Liver (tissue), 9 donors: Measurements from ENCODE around the gene CAMK2B. TPM values are rescaled to one million over a fixed set of nuclear protein-coding genes. Genes with fewer than 3 reads are reported as not detected.

Experiments used
- DNase-seq: peaks from one replicate; pipeline ENCODE4 v3.0.0-alpha.2; 2017; ENCODE audit warnings: low spot score
- H3K27ac ChIP-seq, 2 donors: one replicate each; pipeline ENCODE4 v1.7.0; 2013; ENCODE audit warnings: inconsistent platforms in 2 of 2, low read length in 2 of 2, control low read depth in 1 of 2, low read depth in 1 of 2, mild to moderate bottlenecking in 1 of 2
- H3K27me3 ChIP-seq, 4 donors: one replicate each; pipeline versions ENCODE4 v1.6.1 to v1.7.0; 2013; ENCODE audit warnings: low read length in 3 of 4, inconsistent platforms in 1 of 4, mild to moderate bottlenecking in 1 of 4, moderate library complexity in 1 of 4; ENCODE audit not compliant: control insufficient read depth in 4 of 4, insufficient read depth in 4 of 4
- H3K36me3 ChIP-seq, 4 donors: one replicate each; pipeline versions ENCODE4 v1.6.1 to v1.7.0; 2013; ENCODE audit warnings: low read length in 3 of 4, mild to moderate bottlenecking in 3 of 4, low read depth in 1 of 4, moderate library complexity in 1 of 4; ENCODE audit not compliant: control insufficient read depth in 4 of 4, insufficient read depth in 3 of 4
- H3K4me1 ChIP-seq, 4 donors: one replicate each; pipeline versions ENCODE4 v1.6.1 to v1.7.0; 2013; ENCODE audit warnings: low read length in 3 of 4, mild to moderate bottlenecking in 3 of 4, moderate library complexity in 1 of 4; ENCODE audit not compliant: control insufficient read depth in 4 of 4, insufficient read depth in 4 of 4
- H3K4me3 ChIP-seq, 3 donors: one replicate each; pipeline versions ENCODE4 v1.6.1 to v1.7.0; 2013; ENCODE audit warnings: low read length in 3 of 3, control low read depth in 1 of 3, low read depth in 1 of 3, mild to moderate bottlenecking in 1 of 3
- H3K9ac ChIP-seq, 2 donors: one replicate each; pipeline ENCODE4 v1.7.0; 2013; ENCODE audit warnings: low read length in 2 of 2, mild to moderate bottlenecking in 2 of 2, moderate library complexity in 2 of 2, control low read depth in 1 of 2, low read depth in 1 of 2
- H3K9me3 ChIP-seq, 4 donors: one replicate each; pipeline versions ENCODE4 v1.6.1 to v1.7.0; 2013; ENCODE audit warnings: low read length in 3 of 4; ENCODE audit not compliant: control insufficient read depth in 4 of 4
- EGR1 ChIP-seq, 2 donors: IDR thresholded peaks; 2 replicates each; pipeline ENCODE4 v1.6.1; 2016 to 2018; ENCODE audit warnings: antibody characterized with exemption in 2 of 2, low read depth in 2 of 2
- FOXA2 ChIP-seq: IDR thresholded peaks from 2 replicates; pipeline ENCODE4 v1.6.1; 2016; ENCODE audit warnings: antibody characterized with exemption
- HNF4A ChIP-seq, 2 donors: conservative IDR thresholded peaks; 2 replicates each; pipeline ENCODE4 v1.6.1; 2016; ENCODE audit warnings: antibody characterized with exemption in 2 of 2, mild to moderate bottlenecking in 2 of 2
- HNF4G ChIP-seq: IDR thresholded peaks from 2 replicates; pipeline ENCODE4 v1.6.1; 2016; ENCODE audit warnings: antibody characterized with exemption
- MAX ChIP-seq: IDR thresholded peaks from 2 replicates; pipeline ENCODE4 v1.6.1; 2016; ENCODE audit warnings: antibody characterized with exemption
- NR2F2 ChIP-seq: IDR thresholded peaks from 2 replicates; pipeline ENCODE4 v1.6.1; 2016; ENCODE audit warnings: antibody characterized with exemption
- RXRA ChIP-seq, 2 donors: IDR thresholded peaks; 2 replicates each; pipeline ENCODE4 v1.6.1; 2017 to 2018; ENCODE audit warnings: antibody characterized with exemption in 2 of 2, mild to moderate bottlenecking in 1 of 2
- WGBS: extraction: QIAGEN DNeasy Blood & Tissue Kit; methylation state at CpG from one replicate; pipeline ENCODE4 v1.1.7; 2013; 5-methylcytosine and 5-hydroxymethylcytosine counted together
- polyA plus RNA-seq, 2 donors: library from polyadenylated mRNA; stranded (reverse) in 1 of 2; unstranded in 1 of 2; fragments of 200-250 nt in 1 of 2; fragments of >200 nt in 1 of 2; fragmentation: Nextera tagmentation in 1 of 2; extraction: Ambion mirVana in 1 of 2; gene quantifications; one replicate each; pipeline versions ENCODE4 v1.2.1 to v1.2.3, GENCODE V29; 2013 to 2015
- total RNA-seq, 2 donors: library from RNA; depleted of rRNA; stranded (reverse); fragments of >200 nt; gene quantifications; one replicate each; pipeline ENCODE4 v1.2.3, GENCODE V29; 2014
- TF ChIP-seq, protein P1 (sequence below): IDR thresholded peaks from 2 replicates; pipeline ENCODE4 v1.6.1; 2016; ENCODE audit warnings: antibody characterized with exemption
- TF ChIP-seq, protein P2 (sequence below): fragments of 150-350 bp; IDR thresholded peaks from 2 replicates; pipeline ENCODE4 v1.5.1; 2017; ENCODE audit warnings: improper control_type of control experiment, low read depth, low read length; ENCODE audit not compliant: missing input control
- TF ChIP-seq, protein P3 (sequence below): IDR thresholded peaks from 2 replicates; pipeline ENCODE4 v1.6.1; 2016; ENCODE audit warnings: antibody characterized with exemption
- donor health status: healthy.
- donor health status: healthy.
- donor health status: healthy.
- donor health status: healthy.
- donor health status: healthy.

The CAMK2B gene
- total and polyA plus RNA-seq, 4 donors = 2.1 to 3.3 (median 2.2) TPM; not detected in 1

- H3K4me3 ChIP-seq = no peak overlapping the region
- H3K9ac ChIP-seq = no peak overlapping the region
- no peak overlapping the region for H3K27ac ChIP-seq
- H3K9me3 ChIP-seq = no peaks in the 10 kb centered on the region
- DNase-seq = no peak
- WGBS = 77% methylated on average over 11 of the region's 11 CpGs
- no peak for TF ChIP-seq MAX
- no peak for TF ChIP-seq HNF4A (conservative IDR thresholded peaks at IDR 0.05)
- no peak for TF ChIP-seq NR2F2
- no peaks in the 10 kb centered on the region for H3K36me3 ChIP-seq
- H3K27me3 ChIP-seq = no peaks in the 10 kb centered on the region
- no peaks in the 10 kb centered on the region for H3K4me1 ChIP-seq
These were observed 61.0 kb downstream of the CAMK2B start for GRCh38 chr7:44264221-44264931.

DNA sequence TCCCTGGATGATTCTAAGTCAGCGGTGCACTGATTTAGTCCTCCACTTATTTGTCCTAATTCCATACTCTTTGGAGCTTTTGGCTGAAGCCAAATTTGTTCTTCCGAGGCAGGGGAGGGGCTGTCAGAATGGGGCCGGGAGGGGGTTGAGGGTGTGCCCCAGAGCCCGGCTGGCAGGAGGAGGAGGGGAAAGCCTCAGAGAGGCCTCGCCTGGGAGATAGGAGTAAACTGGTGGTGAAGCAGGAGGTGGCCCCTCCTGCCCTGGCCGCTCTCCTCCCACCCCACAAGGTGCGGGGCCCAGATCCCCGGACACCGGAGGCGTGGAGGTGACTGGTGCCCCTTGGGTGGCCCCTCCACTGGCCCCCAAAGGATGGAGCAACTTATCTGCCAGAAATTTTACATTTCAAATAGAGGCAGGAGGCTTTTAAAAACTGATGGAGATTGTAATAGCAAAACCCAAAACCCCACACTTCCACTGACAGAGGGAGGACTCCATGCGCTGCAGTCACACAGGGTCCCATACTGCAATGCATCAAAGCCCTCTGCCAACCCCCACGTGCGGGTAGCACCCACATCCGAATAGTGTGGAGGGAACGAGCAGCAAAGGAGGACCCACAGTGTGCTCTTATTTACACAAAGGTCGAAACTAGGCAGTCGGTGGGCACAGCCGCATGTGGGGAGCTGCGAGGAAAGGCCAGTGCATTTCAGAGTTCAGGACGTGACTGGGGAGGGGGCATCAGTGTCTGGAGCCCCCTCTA is 61.9 kb downstream of the CAMK2B start:
- H3K9me3 ChIP-seq = no peaks in the 10 kb centered on the region
- no peak overlapping the region for H3K4me3 ChIP-seq
- H3K36me3 ChIP-seq = no peaks in the 10 kb centered on the region
- no peaks in the 10 kb centered on the region for H3K27me3 ChIP-seq
- no peak for TF ChIP-seq RXRA (IDR thresholded peaks at IDR 0.05)
- TF ChIP-seq, protein P1, sequence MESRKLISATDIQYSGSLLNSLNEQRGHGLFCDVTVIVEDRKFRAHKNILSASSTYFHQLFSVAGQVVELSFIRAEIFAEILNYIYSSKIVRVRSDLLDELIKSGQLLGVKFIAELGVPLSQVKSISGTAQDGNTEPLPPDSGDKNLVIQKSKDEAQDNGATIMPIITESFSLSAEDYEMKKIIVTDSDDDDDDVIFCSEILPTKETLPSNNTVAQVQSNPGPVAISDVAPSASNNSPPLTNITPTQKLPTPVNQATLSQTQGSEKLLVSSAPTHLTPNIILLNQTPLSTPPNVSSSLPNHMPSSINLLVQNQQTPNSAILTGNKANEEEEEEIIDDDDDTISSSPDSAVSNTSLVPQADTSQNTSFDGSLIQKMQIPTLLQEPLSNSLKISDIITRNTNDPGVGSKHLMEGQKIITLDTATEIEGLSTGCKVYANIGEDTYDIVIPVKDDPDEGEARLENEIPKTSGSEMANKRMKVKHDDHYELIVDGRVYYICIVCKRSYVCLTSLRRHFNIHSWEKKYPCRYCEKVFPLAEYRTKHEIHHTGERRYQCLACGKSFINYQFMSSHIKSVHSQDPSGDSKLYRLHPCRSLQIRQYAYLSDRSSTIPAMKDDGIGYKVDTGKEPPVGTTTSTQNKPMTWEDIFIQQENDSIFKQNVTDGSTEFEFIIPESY = no peak
- H3K4me1 ChIP-seq = peaks cover 0 to 6% (median 0%) of the 10 kb centered on the region in 4 donors
- WGBS = 86% methylated on average over 20 of the region's 20 CpGs
- no peak for DNase-seq
- H3K27ac ChIP-seq = no peak overlapping the region
- H3K9ac ChIP-seq = no peak overlapping the region

DNA sequence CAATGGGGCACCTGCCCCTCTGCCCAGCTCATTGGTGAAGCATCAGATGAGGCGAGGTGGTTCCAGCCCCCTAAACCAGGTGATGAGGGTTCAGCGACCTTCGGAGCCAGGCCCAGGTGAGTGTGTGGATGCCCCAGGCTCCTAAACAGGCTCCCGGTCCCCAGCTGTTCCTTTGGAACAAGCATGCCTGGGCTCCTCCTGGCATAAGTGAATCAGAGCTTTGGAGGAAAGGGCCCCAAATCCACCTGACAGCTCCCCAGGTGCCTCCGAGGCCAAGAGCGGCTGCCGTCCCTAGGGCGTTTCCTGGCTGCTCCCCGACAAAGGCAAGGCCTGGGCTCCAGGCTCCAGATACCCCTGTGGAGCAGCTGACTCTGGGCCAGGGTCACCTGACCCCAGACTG is 63.4 kb downstream of the CAMK2B start:
- Histone ChIP-seq H3K36me3 (no peaks in the 10 kb centered on the region), H3K27me3 (no peaks in the 10 kb centered on the region), H3K4me3 (no peak overlapping the region), H3K27ac (no peak overlapping the region), H3K9ac (no peak overlapping the region), H3K9me3 (no peaks in the 10 kb centered on the region), H3K4me1 (peaks cover 0 to 12% (median 2%) of the 10 kb centered on the region in 4 donors)
- DNase-seq = no peak
- TF ChIP-seq, protein P2, sequence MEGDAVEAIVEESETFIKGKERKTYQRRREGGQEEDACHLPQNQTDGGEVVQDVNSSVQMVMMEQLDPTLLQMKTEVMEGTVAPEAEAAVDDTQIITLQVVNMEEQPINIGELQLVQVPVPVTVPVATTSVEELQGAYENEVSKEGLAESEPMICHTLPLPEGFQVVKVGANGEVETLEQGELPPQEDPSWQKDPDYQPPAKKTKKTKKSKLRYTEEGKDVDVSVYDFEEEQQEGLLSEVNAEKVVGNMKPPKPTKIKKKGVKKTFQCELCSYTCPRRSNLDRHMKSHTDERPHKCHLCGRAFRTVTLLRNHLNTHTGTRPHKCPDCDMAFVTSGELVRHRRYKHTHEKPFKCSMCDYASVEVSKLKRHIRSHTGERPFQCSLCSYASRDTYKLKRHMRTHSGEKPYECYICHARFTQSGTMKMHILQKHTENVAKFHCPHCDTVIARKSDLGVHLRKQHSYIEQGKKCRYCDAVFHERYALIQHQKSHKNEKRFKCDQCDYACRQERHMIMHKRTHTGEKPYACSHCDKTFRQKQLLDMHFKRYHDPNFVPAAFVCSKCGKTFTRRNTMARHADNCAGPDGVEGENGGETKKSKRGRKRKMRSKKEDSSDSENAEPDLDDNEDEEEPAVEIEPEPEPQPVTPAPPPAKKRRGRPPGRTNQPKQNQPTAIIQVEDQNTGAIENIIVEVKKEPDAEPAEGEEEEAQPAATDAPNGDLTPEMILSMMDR = no peak
- TF ChIP-seq, protein P3, sequence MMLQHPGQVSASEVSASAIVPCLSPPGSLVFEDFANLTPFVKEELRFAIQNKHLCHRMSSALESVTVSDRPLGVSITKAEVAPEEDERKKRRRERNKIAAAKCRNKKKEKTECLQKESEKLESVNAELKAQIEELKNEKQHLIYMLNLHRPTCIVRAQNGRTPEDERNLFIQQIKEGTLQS = no peak
- TF ChIP-seq HNF4G = no peak
- no peak for TF ChIP-seq RXRA (IDR thresholded peaks at IDR 0.05)
- TF ChIP-seq EGR1 (IDR thresholded peaks at IDR 0.05; ENCODE audit: low read depth in 2 of 2) = no peak
- no peak for TF ChIP-seq FOXA2
- WGBS = 96% methylated on average over 9 of the region's 9 CpGs
